Transverse colon (tissue), 4 donors: Measurements from ENCODE around the gene SUCLG1. TPM values are rescaled to one million over a fixed set of nuclear protein-coding genes. Genes with fewer than 3 reads are reported as not detected.

Source experiments
- DNase-seq: peaks from one replicate; pipeline ENCODE4 v3.0.0-alpha.2; 2019
- H3K27ac ChIP-seq, 4 donors: fragments of 200-600 bp; sonication (generic); 2 replicates each; pipeline ENCODE4 v1.5.1; 2016 to 2018; ENCODE audit warnings: inconsistent platforms in 4 of 4
- H3K27me3 ChIP-seq: fragments of 200-600 bp; sonication (generic); 2 replicates; pipeline ENCODE4 v1.5.1; 2017; ENCODE audit warnings: inconsistent platforms
- H3K36me3 ChIP-seq, 4 donors: fragments of 200-600 bp; sonication (generic); 2 replicates each; pipeline ENCODE4 v1.5.1; 2017 to 2019; ENCODE audit warnings: inconsistent platforms in 4 of 4
- H3K4me1 ChIP-seq, 4 donors: fragments of 200-600 bp; sonication (generic); 2 replicates each; pipeline ENCODE4 v1.5.1; 2017 to 2020; ENCODE audit warnings: inconsistent platforms in 4 of 4
- H3K4me3 ChIP-seq, 4 donors: fragments of 200-600 bp; sonication (generic); 1 replicate in 1 of 4; 2 replicates in 3 of 4; pipeline versions ENCODE4 v1.5.1 to v1.6.1; 2017 to 2019; ENCODE audit warnings: inconsistent platforms in 4 of 4
- H3K9me3 ChIP-seq, 2 donors: fragments of 200-600 bp; sonication (generic); 2 replicates each; pipeline ENCODE4 v1.5.1; 2017 to 2019; ENCODE audit warnings: inconsistent platforms in 2 of 2
- EP300 ChIP-seq: sonication (generic); formaldehyde crosslinking; IDR thresholded peaks from one replicate; pipeline ENCODE4 v1.6.1; 2017; ENCODE audit warnings: antibody characterized with exemption, low read depth
- POLR2A ChIP-seq: fragments of 450-650 bp; IDR thresholded peaks from one replicate; pipeline ENCODE4 v1.6.1; 2016; ENCODE audit warnings: antibody characterized with exemption, mild to moderate bottlenecking, moderate library complexity
- POLR2AphosphoS5 ChIP-seq, 3 donors: sonication (generic); formaldehyde crosslinking; IDR thresholded peaks; one replicate each; pipeline ENCODE4 v1.6.1; 2016; ENCODE audit warnings: antibody characterized with exemption in 3 of 3
- WGBS, 2 donors: methylation state at CpG; one replicate each; pipeline ENCODE4 v1.1.5; 2018; ENCODE audit warnings: low coverage in 1 of 2; 5-methylcytosine and 5-hydroxymethylcytosine counted together
- in situ Hi-C, 4 donors: fragments of 200-750 bp; cut with MboI; loops; one replicate each; pipeline versions ENCODE4 v1.15.0 to v1.15.1; 2017; ENCODE audit warnings: low sequenced_read_pairs in 3 of 4, low pct_ligation_motif_present in 1 of 4, low pct_unique_long_range_greater_than_20kb in 1 of 4
- intact Hi-C: fragments of 100-400 bp; cut with DNase I; formaldehyde crosslinking; loops from one replicate; pipeline ENCODE4 v1.15.1; 2023; ENCODE audit warnings: low total_unique reads
- total RNA-seq, 4 donors: library from RNA; depleted of rRNA; stranded (reverse); fragments of >200 nt; gene quantifications; one replicate each; pipeline ENCODE4 v1.1.0, GENCODE V29; 2016
- TF ChIP-seq, protein P1 (sequence below), 5 experiments: fragments of 200-600 bp in 3 of 5; fragments of 450-650 bp in 2 of 5; sonication (generic) in 3 of 5; IDR thresholded peaks; 1 replicate in 2 of 5; 2 replicates in 3 of 5; pipeline ENCODE4 v1.5.1; 2016 to 2017; ENCODE audit warnings: antibody characterized with exemption in 5 of 5, inconsistent platforms in 3 of 5, mild to moderate bottlenecking in 2 of 5, moderate library complexity in 1 of 5

The SUCLG1 gene
- total RNA-seq, 4 donors from 2014 or later, result 55.4 to 199 (median 127) TPM

DNA sequence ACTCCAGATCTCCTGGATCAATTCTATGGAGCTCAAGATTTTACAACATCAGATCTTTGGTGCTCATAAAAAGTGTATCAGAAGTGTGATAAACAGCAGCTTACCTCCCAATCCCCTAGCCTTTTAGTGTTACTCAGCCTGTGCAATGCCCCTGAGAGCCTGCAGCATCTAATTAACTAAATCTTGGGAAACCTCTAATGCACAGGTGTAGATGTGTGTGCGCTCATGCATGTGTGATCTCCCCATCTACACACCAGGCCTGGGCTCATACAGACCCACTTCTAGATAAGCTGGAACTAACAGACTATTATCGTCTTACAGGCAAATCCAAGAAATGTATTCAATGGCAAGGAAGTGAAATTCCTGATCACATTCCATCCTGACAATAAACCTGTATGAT, 7.5 kb downstream of the SUCLG1 start:
- H3K4me1 ChIP-seq, result peaks cover 17 to 33% (median 19%) of the 10 kb centered on the region in 4 donors
- WGBS, 2 donors, result 83% methylated on average over 2 of the region's 2 CpGs; no CpG with 5 or more reads in 1 of the 2 donors

DNA sequence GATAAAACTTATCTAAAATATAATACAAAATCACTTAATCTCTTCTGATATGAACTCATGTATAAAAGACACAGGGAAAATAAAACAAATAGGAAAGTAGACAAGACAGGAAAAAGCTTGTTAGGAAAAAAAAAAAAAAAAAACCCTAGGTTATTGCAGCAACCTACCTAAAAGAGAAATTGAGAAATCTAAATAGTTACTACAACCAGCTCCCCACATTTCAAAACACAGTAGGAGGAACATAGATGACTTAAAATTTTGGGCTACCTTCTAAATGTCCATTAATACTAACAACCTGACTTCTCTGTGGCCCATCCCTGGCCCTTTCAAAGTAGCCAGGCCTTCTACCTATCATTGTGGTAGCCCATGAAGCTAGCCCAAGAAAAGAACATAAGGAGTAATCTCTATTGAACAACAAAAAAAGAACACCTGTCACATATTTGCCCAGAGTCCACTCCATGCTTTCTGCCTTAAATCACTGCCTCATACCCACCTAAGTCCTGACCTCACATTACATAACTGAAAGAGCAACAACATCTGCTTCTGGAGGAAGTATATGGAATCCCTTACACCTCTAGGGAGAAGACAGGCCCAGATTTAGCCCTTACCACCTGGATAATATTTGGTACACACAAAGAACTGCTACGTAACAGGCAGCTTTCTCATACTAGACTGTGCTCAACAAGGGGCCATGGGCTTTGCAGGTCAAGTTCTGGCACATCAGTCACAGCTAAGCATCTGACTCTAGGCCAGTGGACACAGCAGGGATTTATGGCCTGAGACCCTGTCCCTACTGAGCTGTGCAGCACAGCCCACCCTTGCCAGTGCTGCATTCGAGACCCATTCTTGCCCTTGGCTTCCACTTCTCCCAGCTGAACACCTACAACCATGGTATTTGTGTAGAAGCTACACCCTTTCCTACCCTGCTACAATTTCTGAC, 8.5 kb downstream of the SUCLG1 start:
- in situ Hi-C loops (no loop called here), intact Hi-C loops (no loop called here)
- H3K27me3 ChIP-seq, result no peaks in the 10 kb centered on the region
- H3K36me3 ChIP-seq, result peaks cover 0 to 13% (median 5%) of the 10 kb centered on the region in 4 donors
- WGBS, 2 donors, result 87% methylated on average over 2 of the region's 2 CpGs; no CpG with 5 or more reads in 1 of the 2 donors
- DNase-seq, result no peak
- H3K4me3 ChIP-seq, result no peak overlapping the region
- no peak overlapping the region for H3K27ac ChIP-seq
- TF ChIP-seq POLR2A (no peak), POLR2AphosphoS5 (IDR thresholded peaks at IDR 0.05) (no peak), EP300 (no peak)
- TF ChIP-seq, protein P1, sequence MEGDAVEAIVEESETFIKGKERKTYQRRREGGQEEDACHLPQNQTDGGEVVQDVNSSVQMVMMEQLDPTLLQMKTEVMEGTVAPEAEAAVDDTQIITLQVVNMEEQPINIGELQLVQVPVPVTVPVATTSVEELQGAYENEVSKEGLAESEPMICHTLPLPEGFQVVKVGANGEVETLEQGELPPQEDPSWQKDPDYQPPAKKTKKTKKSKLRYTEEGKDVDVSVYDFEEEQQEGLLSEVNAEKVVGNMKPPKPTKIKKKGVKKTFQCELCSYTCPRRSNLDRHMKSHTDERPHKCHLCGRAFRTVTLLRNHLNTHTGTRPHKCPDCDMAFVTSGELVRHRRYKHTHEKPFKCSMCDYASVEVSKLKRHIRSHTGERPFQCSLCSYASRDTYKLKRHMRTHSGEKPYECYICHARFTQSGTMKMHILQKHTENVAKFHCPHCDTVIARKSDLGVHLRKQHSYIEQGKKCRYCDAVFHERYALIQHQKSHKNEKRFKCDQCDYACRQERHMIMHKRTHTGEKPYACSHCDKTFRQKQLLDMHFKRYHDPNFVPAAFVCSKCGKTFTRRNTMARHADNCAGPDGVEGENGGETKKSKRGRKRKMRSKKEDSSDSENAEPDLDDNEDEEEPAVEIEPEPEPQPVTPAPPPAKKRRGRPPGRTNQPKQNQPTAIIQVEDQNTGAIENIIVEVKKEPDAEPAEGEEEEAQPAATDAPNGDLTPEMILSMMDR (IDR thresholded peaks at IDR 0.05), result no peak
- H3K4me1 ChIP-seq, result peaks cover 15 to 25% (median 18%) of the 10 kb centered on the region in 4 donors
- no peaks in the 10 kb centered on the region for H3K9me3 ChIP-seq

More for the DNA sequence above, 7.5 kb downstream of the SUCLG1 start:
- Histone ChIP-seq H3K27ac (no peak overlapping the region), H3K4me3 (no peak overlapping the region), H3K27me3 (no peaks in the 10 kb centered on the region), H3K9me3 (no peaks in the 10 kb centered on the region), H3K36me3 (peaks cover 0 to 13% (median 5%) of the 10 kb centered on the region in 4 donors)
- in situ Hi-C loops (no loop called here), intact Hi-C loops (no loop called here)
- TF ChIP-seq EP300 (no peak), POLR2AphosphoS5 (IDR thresholded peaks at IDR 0.05) (no peak), POLR2A (no peak)
- TF ChIP-seq, protein P1 (IDR thresholded peaks at IDR 0.05), result no peak
- DNase-seq, result no peak

DNA sequence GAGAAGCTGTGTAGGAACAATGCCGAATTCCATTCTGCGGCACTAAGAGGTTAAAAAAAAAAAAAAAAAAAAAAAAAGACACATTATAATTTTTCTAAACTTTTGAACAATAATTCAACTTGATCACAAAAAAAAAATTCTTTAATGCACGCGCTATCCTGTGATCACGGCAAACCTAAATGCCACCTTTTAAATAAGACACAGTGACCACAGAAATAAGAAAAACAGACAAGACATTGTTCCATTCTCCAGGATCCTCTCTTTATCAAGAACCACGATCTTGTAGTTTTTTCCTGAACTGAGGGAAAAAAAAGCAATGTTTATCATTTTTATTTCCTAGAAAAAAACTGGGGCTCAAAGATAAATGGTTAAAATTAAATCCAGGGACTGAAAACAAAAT, 9.4 kb downstream of the SUCLG1 start:
- H3K4me1 ChIP-seq, result peaks cover 15 to 25% (median 17%) of the 10 kb centered on the region in 4 donors
- H3K27me3 ChIP-seq, result no peaks in the 10 kb centered on the region
- intact Hi-C loops (no loop called here), in situ Hi-C loops (no loop called here)
- H3K4me3 ChIP-seq, result no peak overlapping the region
- TF ChIP-seq POLR2A (no peak), EP300 (no peak), POLR2AphosphoS5 (IDR thresholded peaks at IDR 0.05) (no peak)
- TF ChIP-seq, protein P1 (IDR thresholded peaks at IDR 0.05), result no peak
- H3K27ac ChIP-seq, result no peak overlapping the region
- WGBS, 2 donors, result 88 to 93% methylated on average over 6 of the region's 6 CpGs
- no peaks in the 10 kb centered on the region for H3K9me3 ChIP-seq
- peaks cover 0 to 13% (median 5%) of the 10 kb centered on the region in 4 donors for H3K36me3 ChIP-seq
- DNase-seq, result no peak

DNA sequence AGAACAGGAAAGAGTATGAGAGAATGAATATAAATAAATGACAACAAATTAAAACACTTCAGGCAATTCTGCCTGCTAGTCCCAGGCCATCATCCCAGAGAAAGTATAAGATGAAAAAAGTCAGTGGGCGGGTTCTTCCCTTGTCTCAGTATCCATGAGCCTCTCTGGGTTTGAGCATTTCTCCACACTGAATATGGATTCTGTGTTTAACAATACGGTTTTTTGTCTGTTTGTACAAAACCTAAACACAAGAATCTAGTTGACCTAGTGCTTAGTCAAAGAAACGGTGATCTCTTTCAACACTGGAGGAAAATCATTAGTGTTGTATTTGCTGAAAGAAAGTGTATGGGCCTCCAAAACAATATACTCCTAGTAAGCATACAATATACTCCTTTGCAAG, 10.0 kb downstream of the SUCLG1 start:
- DNase-seq, result no peak
- H3K4me1 ChIP-seq, result peaks cover 13 to 25% (median 16%) of the 10 kb centered on the region in 4 donors
- H3K27ac ChIP-seq, result no peak overlapping the region
- 78 to 80% methylated on average over 3 of the region's 3 CpGs for WGBS, 2 donors
- in situ Hi-C loops (no loop called here), intact Hi-C loops (no loop called here)
- no peaks in the 10 kb centered on the region for H3K9me3 ChIP-seq
- TF ChIP-seq, protein P1 (IDR thresholded peaks at IDR 0.05), result no peak
- TF ChIP-seq POLR2A (no peak), POLR2AphosphoS5 (IDR thresholded peaks at IDR 0.05) (no peak), EP300 (no peak)
- no peaks in the 10 kb centered on the region for H3K27me3 ChIP-seq
- H3K4me3 ChIP-seq, result no peak overlapping the region
- H3K36me3 ChIP-seq, result peaks cover 0 to 13% (median 5%) of the 10 kb centered on the region in 4 donors
